Measurements from ENCODE around the gene AVPR1A. TPM values are rescaled to one million over a fixed set of nuclear protein-coding genes. Genes with fewer than 3 reads are reported as not detected.

AVPR1A gene
- total and polyA plus RNA-seq, 10 of the 15 experiments (the other 5 are each of a cell fraction or from before 2014, with no cell fraction given), result 0.04 to 0.10 TPM; not detected in 8

DNA sequence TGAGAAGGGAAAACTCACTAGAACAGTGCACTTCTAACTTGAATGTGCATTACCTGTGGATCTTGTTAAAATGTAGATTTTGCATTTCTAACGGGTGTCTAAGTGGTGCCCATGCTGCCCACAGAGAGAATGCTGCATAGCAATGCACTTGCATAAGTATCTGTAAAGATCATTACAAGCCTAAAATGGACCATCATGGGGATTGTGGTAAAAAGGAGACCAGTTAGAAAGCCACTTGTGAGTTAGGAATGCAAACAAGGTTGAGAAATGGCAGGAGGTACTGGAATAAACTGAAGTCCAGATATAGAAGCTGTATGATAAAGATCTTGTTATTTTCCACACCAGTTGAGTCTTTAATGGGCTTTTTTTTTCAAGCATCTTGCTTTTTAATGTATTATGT lies 18.8 kb downstream of the AVPR1A start:
- in situ Hi-C loops (cut with MboI), result no loop called here
- WGBS (ENCODE audit: insufficient coverage, insufficient replicate concordance, low lambda C conversion rate, missing lambda C conversion rate), result 7% methylated on average over 1 of the region's 1 CpG
- ChIA-PET RAD21 (ENCODE audit: unreplicated experiment) (no interaction called here), CTCF (no interaction called here), POLR2A (no interaction called here), SMC1A (ENCODE audit: uncharacterized antibody, unreplicated experiment) (no interaction called here)
- Histone ChIP-seq H3K79me2 (ENCODE audit: control insufficient read depth, insufficient read depth, low read length) (no peaks in the 10 kb centered on the region), H3K9ac (ENCODE audit: control insufficient read depth, insufficient read depth, low read length) (no peak overlapping the region), H3K27ac (ENCODE audit: control insufficient read depth, insufficient read depth) (no peak overlapping the region), H3K4me3 (no peak overlapping the region), H3K9me3 (replicated peaks; ENCODE audit: control insufficient read depth, insufficient read depth, low read length) (no peaks in the 10 kb centered on the region), H2AFZ (ENCODE audit: control insufficient read depth, low read depth, low read length) (no peak overlapping the region), H3K27me3 (replicated peaks in 1 of 2; ENCODE audit: control insufficient read depth in 2 of 2, insufficient read depth in 2 of 2, low read length in 1 of 2) (no peaks in the 10 kb centered on the region), H3K4me1 (ENCODE audit: control insufficient read depth, insufficient read depth, low read length) (no peaks in the 10 kb centered on the region), H3K4me2 (ENCODE audit: control insufficient read depth, insufficient read depth) (no peak overlapping the region), H3K36me3 (ENCODE audit: control insufficient read depth in 2 of 2, insufficient read depth in 2 of 2, low read length in 1 of 2) (no peaks in the 10 kb centered on the region), H4K20me1 (ENCODE audit: control insufficient read depth, insufficient read depth) (no peaks in the 10 kb centered on the region)
- DNase-seq (ENCODE audit: low read depth, low spot score), result no peak
- ATAC-seq, result no peak
- BruUV-seq (replicated peaks), result no TSS peak
- no peak for TF ChIP-seq ZNF622 (IDR thresholded peaks at IDR 0.05)
- no peak for TF ChIP-seq MXI1 (IDR thresholded peaks at IDR 0.05; ENCODE audit: low read depth, low read length)
- TF ChIP-seq YBX1 (IDR thresholded peaks at IDR 0.05), result no peak
- TF ChIP-seq EP300 (IDR thresholded peaks at IDR 0.05; ENCODE audit: borderline replicate concordance in 1 of 2, control insufficient read depth in 1 of 2, low read depth in 2 of 2, low read length in 2 of 2), result no peak
- TF ChIP-seq, protein P1, sequence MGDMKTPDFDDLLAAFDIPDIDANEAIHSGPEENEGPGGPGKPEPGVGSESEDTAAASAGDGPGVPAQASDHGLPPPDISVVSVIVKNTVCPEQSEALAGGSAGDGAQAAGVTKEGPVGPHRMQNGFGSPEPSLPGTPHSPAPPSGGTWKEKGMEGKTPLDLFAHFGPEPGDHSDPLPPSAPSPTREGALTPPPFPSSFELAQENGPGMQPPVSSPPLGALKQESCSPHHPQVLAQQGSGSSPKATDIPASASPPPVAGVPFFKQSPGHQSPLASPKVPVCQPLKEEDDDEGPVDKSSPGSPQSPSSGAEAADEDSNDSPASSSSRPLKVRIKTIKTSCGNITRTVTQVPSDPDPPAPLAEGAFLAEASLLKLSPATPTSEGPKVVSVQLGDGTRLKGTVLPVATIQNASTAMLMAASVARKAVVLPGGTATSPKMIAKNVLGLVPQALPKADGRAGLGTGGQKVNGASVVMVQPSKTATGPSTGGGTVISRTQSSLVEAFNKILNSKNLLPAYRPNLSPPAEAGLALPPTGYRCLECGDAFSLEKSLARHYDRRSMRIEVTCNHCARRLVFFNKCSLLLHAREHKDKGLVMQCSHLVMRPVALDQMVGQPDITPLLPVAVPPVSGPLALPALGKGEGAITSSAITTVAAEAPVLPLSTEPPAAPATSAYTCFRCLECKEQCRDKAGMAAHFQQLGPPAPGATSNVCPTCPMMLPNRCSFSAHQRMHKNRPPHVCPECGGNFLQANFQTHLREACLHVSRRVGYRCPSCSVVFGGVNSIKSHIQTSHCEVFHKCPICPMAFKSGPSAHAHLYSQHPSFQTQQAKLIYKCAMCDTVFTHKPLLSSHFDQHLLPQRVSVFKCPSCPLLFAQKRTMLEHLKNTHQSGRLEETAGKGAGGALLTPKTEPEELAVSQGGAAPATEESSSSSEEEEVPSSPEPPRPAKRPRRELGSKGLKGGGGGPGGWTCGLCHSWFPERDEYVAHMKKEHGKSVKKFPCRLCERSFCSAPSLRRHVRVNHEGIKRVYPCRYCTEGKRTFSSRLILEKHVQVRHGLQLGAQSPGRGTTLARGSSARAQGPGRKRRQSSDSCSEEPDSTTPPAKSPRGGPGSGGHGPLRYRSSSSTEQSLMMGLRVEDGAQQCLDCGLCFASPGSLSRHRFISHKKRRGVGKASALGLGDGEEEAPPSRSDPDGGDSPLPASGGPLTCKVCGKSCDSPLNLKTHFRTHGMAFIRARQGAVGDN (IDR thresholded peaks at IDR 0.05), result no peak
- no peak for TF ChIP-seq SUPT20H (IDR thresholded peaks at IDR 0.05; ENCODE audit: borderline replicate concordance, control insufficient read depth, low read depth, low read length)
- TF ChIP-seq, protein P2, sequence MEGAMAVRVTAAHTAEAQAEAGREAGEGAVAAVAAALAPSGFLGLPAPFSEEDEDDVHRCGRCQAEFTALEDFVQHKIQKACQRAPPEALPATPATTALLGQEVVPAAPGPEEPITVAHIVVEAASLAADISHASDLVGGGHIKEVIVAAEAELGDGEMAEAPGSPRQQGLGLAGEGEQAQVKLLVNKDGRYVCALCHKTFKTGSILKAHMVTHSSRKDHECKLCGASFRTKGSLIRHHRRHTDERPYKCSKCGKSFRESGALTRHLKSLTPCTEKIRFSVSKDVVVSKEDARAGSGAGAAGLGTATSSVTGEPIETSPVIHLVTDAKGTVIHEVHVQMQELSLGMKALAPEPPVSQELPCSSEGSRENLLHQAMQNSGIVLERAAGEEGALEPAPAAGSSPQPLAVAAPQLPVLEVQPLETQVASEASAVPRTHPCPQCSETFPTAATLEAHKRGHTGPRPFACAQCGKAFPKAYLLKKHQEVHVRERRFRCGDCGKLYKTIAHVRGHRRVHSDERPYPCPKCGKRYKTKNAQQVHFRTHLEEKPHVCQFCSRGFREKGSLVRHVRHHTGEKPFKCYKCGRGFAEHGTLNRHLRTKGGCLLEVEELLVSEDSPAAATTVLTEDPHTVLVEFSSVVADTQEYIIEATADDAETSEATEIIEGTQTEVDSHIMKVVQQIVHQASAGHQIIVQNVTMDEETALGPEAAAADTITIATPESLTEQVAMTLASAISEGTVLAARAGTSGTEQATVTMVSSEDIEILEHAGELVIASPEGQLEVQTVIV (IDR thresholded peaks at IDR 0.05; ENCODE audit: borderline replicate concordance, partially characterized antibody), result no peak
- TF ChIP-seq, protein P3, sequence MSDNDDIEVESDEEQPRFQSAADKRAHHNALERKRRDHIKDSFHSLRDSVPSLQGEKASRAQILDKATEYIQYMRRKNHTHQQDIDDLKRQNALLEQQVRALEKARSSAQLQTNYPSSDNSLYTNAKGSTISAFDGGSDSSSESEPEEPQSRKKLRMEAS (IDR thresholded peaks at IDR 0.05; ENCODE audit: low read depth, low read length), result no peak
- no peak for FAIRE-seq
- intact Hi-C loops (cut with micrococcal nuclease; ENCODE audit: unreplicated experiment), result no loop called here
